Activated CD4-positive, alpha-beta T cell treated with anti-CD3 and anti-CD28 coated beads, Interleukin-2, Interleukin-6, amounts not matched to agents 100 ng/mL and 50 ng/mL, durations not matched to agents 16 hours and 8 hours (primary cell): Measurements from ENCODE around the gene SAMD5.

Experiments
- DNase-seq: peaks from one replicate; pipeline ENCODE4 v3.0.0-alpha.2; 2020

Gene SAMD5

GRCh38 chr6:147569788-147570187 is 61.3 kb downstream of the SAMD5 start:
- no peak for DNase-seq

- no peak for DNase-seq
These were observed 62.2 kb downstream of the SAMD5 start for GRCh38 chr6:147570681-147571080.

- no peak for DNase-seq
These were observed 69.0 kb downstream of the SAMD5 start for GRCh38 chr6:147577488-147577887.

GRCh38 chr6:147578159-147578558 is 69.7 kb downstream of the SAMD5 start:
- DNase-seq: no peak

GRCh38 chr6:147578883-147579282 is 70.4 kb downstream of the SAMD5 start:
- no peak for DNase-seq

- DNase-seq: no peak
These were observed 71.2 kb downstream of the SAMD5 start for GRCh38 chr6:147579667-147580066.

- no peak for DNase-seq
These were observed 74.5 kb downstream of the SAMD5 start for GRCh38 chr6:147582991-147583390.

GRCh38 chr6:147585256-147585655 is 76.8 kb downstream of the SAMD5 start:
- DNase-seq: no peak

GRCh38 chr6:147586044-147586443 is 77.6 kb downstream of the SAMD5 start:
- DNase-seq: no peak

- no peak for DNase-seq
These were observed 79.4 kb downstream of the SAMD5 start for GRCh38 chr6:147587907-147588306.

- DNase-seq: no peak
These were observed 80.0 kb downstream of the SAMD5 start for GRCh38 chr6:147588469-147588868.

GRCh38 chr6:147589739-147590250 is 81.3 kb downstream of the SAMD5 start:
- DNase-seq: no peak

- DNase-seq: no peak
These were observed 87.5 kb downstream of the SAMD5 start for GRCh38 chr6:147595961-147596360.

- no peak for DNase-seq
These were observed 95.0 kb downstream of the SAMD5 start for GRCh38 chr6:147603392-147604081.

GRCh38 chr6:147604373-147604772 is 95.9 kb downstream of the SAMD5 start:
- DNase-seq: no peak

GRCh38 chr6:147611992-147612391 is 103.5 kb downstream of the SAMD5 start:
- DNase-seq: no peak

GRCh38 chr6:147614501-147614900 is 106.0 kb downstream of the SAMD5 start:
- no peak for DNase-seq

- no peak for DNase-seq
These were observed 107.4 kb downstream of the SAMD5 start for GRCh38 chr6:147615659-147616456.

- no peak for DNase-seq
These were observed 108.9 kb downstream of the SAMD5 start for GRCh38 chr6:147617366-147617765.

- DNase-seq: no peak
These were observed 110.0 kb downstream of the SAMD5 start for GRCh38 chr6:147618457-147618856.

GRCh38 chr6:147618927-147619326 is 110.4 kb downstream of the SAMD5 start:
- DNase-seq: no peak
